Astrocyte (in vitro differentiated cells and primary cell): Measurements from ENCODE around the gene CCR3. TPM values are rescaled to one million over a fixed set of nuclear protein-coding genes. Genes with fewer than 3 reads are reported as not detected.

ENCODE experiments used
- DNase-seq: peaks from one replicate; pipeline ENCODE4 v3.0.0-alpha.2; 2010; ENCODE audit warnings: low read depth
- FAIRE-seq: peaks from 2 replicates; lab custom pipeline; 2011; peaks lifted over from hg19 to GRCh38; lab: Jason Lieb, UNC
- H2AFZ ChIP-seq: 2 replicates; pipeline ENCODE4 v1.6.0; 2012; ENCODE audit warnings: low read depth, low read length, inconsistent platforms
- H3K27ac ChIP-seq: 2 replicates; pipeline ENCODE4 v1.5.1; 2011; ENCODE audit warnings: low read depth, low read length, inconsistent platforms
- H3K27me3 ChIP-seq: 2 replicates; pipeline ENCODE4 v1.6.0; 2011; ENCODE audit warnings: low read length, inconsistent platforms; ENCODE audit not compliant: insufficient read depth
- H3K36me3 ChIP-seq: 2 replicates; pipeline ENCODE4 v1.5.1; 2011; ENCODE audit warnings: low read length, inconsistent platforms; ENCODE audit not compliant: insufficient read depth
- H3K4me1 ChIP-seq: 2 replicates; pipeline ENCODE4 v1.5.1; 2011; ENCODE audit warnings: low read length, inconsistent platforms; ENCODE audit not compliant: insufficient read depth
- H3K4me2 ChIP-seq: 2 replicates; pipeline ENCODE4 v1.6.0; 2012; ENCODE audit warnings: low read length, inconsistent platforms
- H3K4me3 ChIP-seq: 2 replicates; pipeline ENCODE4 v1.5.1; 2011; ENCODE audit warnings: low read depth, mild to moderate bottlenecking, low read length, inconsistent platforms; ENCODE audit not compliant: insufficient read depth
- H3K79me2 ChIP-seq: 2 replicates; pipeline ENCODE4 v1.6.0; 2012; ENCODE audit warnings: mild to moderate bottlenecking, low read length, inconsistent platforms; ENCODE audit not compliant: insufficient read depth
- H3K9ac ChIP-seq: 2 replicates; pipeline ENCODE4 v1.6.0; 2012; ENCODE audit warnings: mild to moderate bottlenecking, low read length, inconsistent platforms
- H3K9me3 ChIP-seq: 2 replicates; pipeline ENCODE4 v1.5.1; 2012; ENCODE audit warnings: low read depth, mild to moderate bottlenecking, low read length, inconsistent platforms; ENCODE audit not compliant: insufficient read depth
- H4K20me1 ChIP-seq: 2 replicates; pipeline ENCODE4 v1.6.0; 2012; ENCODE audit warnings: low read length, inconsistent platforms; ENCODE audit not compliant: insufficient read depth
- H3K27ac Mint-ChIP-seq: one replicate; pipeline ENCODE4 v1.8.0; 2021; ENCODE audit warnings: mild to moderate bottlenecking, mixed read lengths; ENCODE audit not compliant: unreplicated experiment
- H3K27me3 Mint-ChIP-seq: one replicate; pipeline ENCODE4 v1.8.0; 2021; ENCODE audit warnings: low read depth, mixed read lengths; ENCODE audit not compliant: unreplicated experiment
- H3K36me3 Mint-ChIP-seq: one replicate; pipeline ENCODE4 v1.8.0; 2021; ENCODE audit warnings: low read depth, mixed read lengths; ENCODE audit not compliant: unreplicated experiment
- H3K4me1 Mint-ChIP-seq: one replicate; pipeline ENCODE4 v1.8.0; 2021; ENCODE audit warnings: low read depth, mixed read lengths; ENCODE audit not compliant: unreplicated experiment
- H3K4me3 Mint-ChIP-seq: one replicate; pipeline ENCODE4 v1.8.0; 2021; ENCODE audit warnings: mild to moderate bottlenecking, moderate library complexity, mixed read lengths; ENCODE audit not compliant: unreplicated experiment
- H3K9me3 Mint-ChIP-seq: one replicate; pipeline ENCODE4 v1.8.0; 2021; ENCODE audit warnings: mild to moderate bottlenecking, mixed read lengths; ENCODE audit not compliant: unreplicated experiment
- EZH2 ChIP-seq: IDR thresholded peaks from 2 replicates; pipeline ENCODE4 v1.6.1; 2012; ENCODE audit warnings: mild to moderate bottlenecking, low read length, inconsistent platforms; ENCODE audit not compliant: insufficient read depth
- total RNA-seq: library from RNA; stranded (reverse); gene quantifications from 2 replicates; pipeline ENCODE4 v1.2.1, GENCODE V29; 2021
- TF ChIP-seq, protein P1 (sequence below): IDR thresholded peaks from 2 replicates; pipeline ENCODE4 v1.5.1; 2011; ENCODE audit warnings: low read depth, mild to moderate bottlenecking, inconsistent platforms, low read length, moderate library complexity; ENCODE audit not compliant: insufficient read depth

CCR3 gene
- total RNA-seq, 1 donor from 2014 or later: not detected

DNA sequence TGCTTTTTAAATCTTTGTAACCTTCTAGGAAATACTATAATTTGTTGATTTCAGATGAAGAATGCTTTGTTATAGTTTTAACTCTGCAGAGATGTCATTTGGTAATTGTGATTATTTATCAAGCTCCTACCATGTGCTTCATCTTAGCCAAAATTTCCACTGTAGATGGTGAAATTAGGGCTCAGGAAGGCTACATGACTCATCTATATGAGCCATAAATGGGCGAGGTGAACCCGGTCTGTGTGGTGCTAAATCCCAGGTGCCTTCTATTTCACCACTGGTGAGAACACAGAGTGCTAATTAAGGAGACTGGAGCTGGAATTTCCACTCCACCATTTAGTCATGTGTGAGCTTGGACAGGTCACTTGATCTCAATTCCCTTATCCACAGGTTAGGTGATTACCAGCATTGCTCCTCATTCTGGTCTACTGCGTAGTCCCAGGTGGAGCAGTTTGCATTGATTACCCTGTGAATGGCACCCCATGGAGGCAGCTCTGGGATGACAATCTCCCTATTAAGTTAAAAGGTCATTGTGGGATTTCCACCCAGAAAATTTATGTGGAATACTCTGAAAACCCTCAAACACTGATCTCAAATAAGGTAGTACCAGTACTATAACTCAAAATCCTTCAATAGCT is 2.8 kb upstream of the CCR3 start:
- no peaks in the 10 kb centered on the region for H4K20me1 ChIP-seq
- Mint-ChIP-seq H3K27me3 (peaks cover 37% of the 10 kb centered on the region), H3K9me3 (peaks cover 2% of the 10 kb centered on the region), H3K36me3 (no peaks in the 10 kb centered on the region), H3K27ac (no peak overlapping the region), H3K4me3 (no peak overlapping the region), H3K4me1 (no peaks in the 10 kb centered on the region)
- H3K4me2 ChIP-seq: no peak overlapping the region
- H3K79me2 ChIP-seq: no peaks in the 10 kb centered on the region
- no peaks in the 10 kb centered on the region for H3K36me3 ChIP-seq
- no peak overlapping the region for H2AFZ ChIP-seq
- no peak overlapping the region for H3K27ac ChIP-seq
- H3K9me3 ChIP-seq: no peaks in the 10 kb centered on the region
- DNase-seq (no peak), FAIRE-seq (no peak)
- no peak overlapping the region for H3K4me3 ChIP-seq
- TF ChIP-seq EZH2: no peak
- TF ChIP-seq, protein P1, sequence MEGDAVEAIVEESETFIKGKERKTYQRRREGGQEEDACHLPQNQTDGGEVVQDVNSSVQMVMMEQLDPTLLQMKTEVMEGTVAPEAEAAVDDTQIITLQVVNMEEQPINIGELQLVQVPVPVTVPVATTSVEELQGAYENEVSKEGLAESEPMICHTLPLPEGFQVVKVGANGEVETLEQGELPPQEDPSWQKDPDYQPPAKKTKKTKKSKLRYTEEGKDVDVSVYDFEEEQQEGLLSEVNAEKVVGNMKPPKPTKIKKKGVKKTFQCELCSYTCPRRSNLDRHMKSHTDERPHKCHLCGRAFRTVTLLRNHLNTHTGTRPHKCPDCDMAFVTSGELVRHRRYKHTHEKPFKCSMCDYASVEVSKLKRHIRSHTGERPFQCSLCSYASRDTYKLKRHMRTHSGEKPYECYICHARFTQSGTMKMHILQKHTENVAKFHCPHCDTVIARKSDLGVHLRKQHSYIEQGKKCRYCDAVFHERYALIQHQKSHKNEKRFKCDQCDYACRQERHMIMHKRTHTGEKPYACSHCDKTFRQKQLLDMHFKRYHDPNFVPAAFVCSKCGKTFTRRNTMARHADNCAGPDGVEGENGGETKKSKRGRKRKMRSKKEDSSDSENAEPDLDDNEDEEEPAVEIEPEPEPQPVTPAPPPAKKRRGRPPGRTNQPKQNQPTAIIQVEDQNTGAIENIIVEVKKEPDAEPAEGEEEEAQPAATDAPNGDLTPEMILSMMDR: no peak
- peaks cover 10% of the 10 kb centered on the region for H3K27me3 ChIP-seq
- no peak overlapping the region for H3K9ac ChIP-seq
- H3K4me1 ChIP-seq: no peaks in the 10 kb centered on the region

DNA sequence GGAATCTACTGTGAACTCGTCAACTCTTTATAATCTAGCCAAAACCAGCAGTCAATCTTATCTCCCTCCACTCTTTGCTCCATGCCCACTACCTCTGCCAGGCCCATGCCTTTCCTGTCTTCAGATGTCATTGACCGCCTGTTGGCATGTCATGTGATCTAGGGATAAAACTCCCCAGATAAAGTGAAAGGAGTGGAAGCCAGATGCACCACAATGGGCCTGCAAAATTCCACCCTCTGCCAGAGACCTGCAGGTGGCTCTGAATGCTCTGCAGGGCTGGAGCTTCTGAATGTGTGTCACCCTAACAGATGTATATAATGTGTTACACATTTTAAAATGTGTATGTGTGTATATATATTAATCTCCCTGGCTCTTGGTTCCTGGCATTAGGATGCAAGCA is 2.3 kb upstream of the CCR3 start:
- Mint-ChIP-seq H3K4me1 (no peaks in the 10 kb centered on the region), H3K4me3 (no peak overlapping the region), H3K9me3 (peaks cover 2% of the 10 kb centered on the region), H3K27me3 (peaks cover 33% of the 10 kb centered on the region), H3K27ac (no peak overlapping the region), H3K36me3 (no peaks in the 10 kb centered on the region)
- TF ChIP-seq EZH2: no peak
- TF ChIP-seq, protein P1: no peak
- DNase-seq (no peak), FAIRE-seq (no peak)
- Histone ChIP-seq H3K27me3 (peaks cover 10% of the 10 kb centered on the region), H3K4me3 (no peak overlapping the region), H3K4me2 (no peak overlapping the region), H4K20me1 (no peaks in the 10 kb centered on the region), H3K36me3 (no peaks in the 10 kb centered on the region), H3K9me3 (no peaks in the 10 kb centered on the region), H2AFZ (no peak overlapping the region), H3K4me1 (no peaks in the 10 kb centered on the region), H3K79me2 (no peaks in the 10 kb centered on the region), H3K27ac (no peak overlapping the region), H3K9ac (no peak overlapping the region)

DNA sequence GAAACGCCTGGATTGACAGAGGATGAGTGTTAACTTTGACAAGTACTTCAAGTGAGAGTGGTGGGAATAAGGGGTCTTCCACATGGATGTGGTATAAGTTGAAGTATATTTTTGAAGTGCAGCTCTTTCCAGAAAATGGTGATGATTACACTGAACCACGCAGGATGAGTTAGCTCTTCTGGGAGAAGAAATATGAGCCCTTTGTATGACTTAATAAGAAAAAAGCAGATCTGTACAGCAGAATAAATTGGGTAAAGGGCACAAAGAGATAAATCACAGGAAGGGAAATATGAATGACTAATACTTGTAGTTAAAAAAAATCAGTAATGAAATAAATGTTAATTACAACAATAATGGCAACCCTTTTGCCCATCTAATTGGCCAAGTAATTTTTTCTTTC is 1.3 kb downstream of the CCR3 start:
- no peak overlapping the region for H3K4me3 Mint-ChIP-seq
- H3K79me2 ChIP-seq: no peaks in the 10 kb centered on the region
- H3K4me1 Mint-ChIP-seq: no peaks in the 10 kb centered on the region
- H3K9me3 Mint-ChIP-seq: no peaks in the 10 kb centered on the region
- H3K27me3 ChIP-seq: peaks cover 8% of the 10 kb centered on the region
- no peaks in the 10 kb centered on the region for H3K4me1 ChIP-seq
- H3K27ac ChIP-seq: no peak overlapping the region
- H3K27me3 Mint-ChIP-seq: peaks cover 16% of the 10 kb centered on the region
- FAIRE-seq: no peak
- H3K4me2 ChIP-seq: no peak overlapping the region
- H4K20me1 ChIP-seq: no peaks in the 10 kb centered on the region
- TF ChIP-seq, protein P1: no peak
- TF ChIP-seq EZH2: no peak
- H3K36me3 Mint-ChIP-seq: no peaks in the 10 kb centered on the region
- no peak overlapping the region for H3K4me3 ChIP-seq
- H3K9me3 ChIP-seq: no peaks in the 10 kb centered on the region
- H3K36me3 ChIP-seq: no peaks in the 10 kb centered on the region
- DNase-seq: no peak
- H2AFZ ChIP-seq: no peak overlapping the region
- H3K9ac ChIP-seq: no peak overlapping the region
- H3K27ac Mint-ChIP-seq: no peak overlapping the region
